H9 (cell line): ENCODE results near the gene GALNT10. TPM values are rescaled to one million over a fixed set of nuclear protein-coding genes. Genes with fewer than 3 reads are reported as not detected.

Source experiments
- DNase-seq: peaks from one replicate; pipeline ENCODE4 v3.0.0-alpha.2; 2017
- H2AFZ ChIP-seq: one replicate; pipeline ENCODE4 v1.6.1; 2013; ENCODE audit warnings: mild to moderate bottlenecking, low read length, control low read depth, moderate library complexity
- H2AK5ac ChIP-seq: 2 replicates; pipeline ENCODE4 v1.6.1; 2013; ENCODE audit warnings: low read length, control low read depth, mixed read lengths; ENCODE audit not compliant: insufficient read length
- H2BK120ac ChIP-seq: one replicate; pipeline ENCODE4 v1.6.1; 2013; ENCODE audit warnings: low read depth, mild to moderate bottlenecking, low read length, control low read depth, inconsistent platforms; ENCODE audit not compliant: poor library complexity, severe bottlenecking
- H2BK12ac ChIP-seq: 2 replicates; pipeline ENCODE4 v1.6.1; 2013; ENCODE audit warnings: low read length, control low read depth, mixed read lengths, low read depth; ENCODE audit not compliant: insufficient read length
- H2BK15ac ChIP-seq: 2 replicates; pipeline ENCODE4 v1.6.1; 2013; ENCODE audit warnings: low read depth, low read length, control low read depth
- H2BK20ac ChIP-seq: one replicate; pipeline ENCODE4 v1.6.1; 2013; ENCODE audit warnings: low read depth, mild to moderate bottlenecking, low read length, control low read depth, inconsistent platforms; ENCODE audit not compliant: poor library complexity, severe bottlenecking
- H2BK5ac ChIP-seq: 2 replicates; pipeline ENCODE4 v1.6.1; 2013; ENCODE audit warnings: low read length, control low read depth, mixed read lengths; ENCODE audit not compliant: insufficient read length
- H3K14ac ChIP-seq: 2 replicates; pipeline ENCODE4 v1.6.1; 2013; ENCODE audit warnings: low read length, control low read depth; ENCODE audit not compliant: insufficient read depth
- H3K18ac ChIP-seq: 2 replicates; pipeline ENCODE4 v1.6.1; 2013; ENCODE audit warnings: low read depth, mild to moderate bottlenecking, mixed read lengths, low read length, control low read depth; ENCODE audit not compliant: insufficient read length
- H3K23ac ChIP-seq: 2 replicates; pipeline ENCODE4 v1.6.1; 2013; ENCODE audit warnings: low read length, control low read depth, mixed read lengths, low read depth; ENCODE audit not compliant: insufficient read length
- H3K23me2 ChIP-seq: 2 replicates; pipeline ENCODE4 v1.6.1; 2013; ENCODE audit warnings: low read depth, mild to moderate bottlenecking, mixed read lengths, low read length, control low read depth; ENCODE audit not compliant: insufficient read length, poor library complexity, severe bottlenecking
- H3K27ac ChIP-seq: 2 replicates; pipeline ENCODE4 v1.5.1; 2013; ENCODE audit warnings: low read length, control low read depth, mixed read lengths, low read depth; ENCODE audit not compliant: insufficient read length
- H3K27me3 ChIP-seq: 2 replicates; pipeline ENCODE4 v1.6.1; 2013; ENCODE audit warnings: low read length, control low read depth, inconsistent platforms; ENCODE audit not compliant: insufficient read depth
- H3K4ac ChIP-seq: 2 replicates; pipeline ENCODE4 v1.6.1; 2013; ENCODE audit warnings: low read depth, mild to moderate bottlenecking, control low read depth, inconsistent platforms, low read length, moderate library complexity
- H3K4me1 ChIP-seq: 2 replicates; pipeline ENCODE4 v1.6.1; 2013; ENCODE audit warnings: low read length, control low read depth, inconsistent platforms; ENCODE audit not compliant: insufficient read depth
- H3K4me2 ChIP-seq: 2 replicates; pipeline ENCODE4 v1.6.1; 2013; ENCODE audit warnings: low read length, control low read depth, mixed read lengths; ENCODE audit not compliant: insufficient read length, insufficient read depth
- H3K56ac ChIP-seq: 2 replicates; pipeline ENCODE4 v1.6.1; 2013; ENCODE audit warnings: low read depth, mild to moderate bottlenecking, mixed read lengths, low read length, control low read depth; ENCODE audit not compliant: insufficient read length
- H3K79me1 ChIP-seq: 2 replicates; pipeline ENCODE4 v1.6.1; 2013; ENCODE audit warnings: low read depth, mild to moderate bottlenecking, moderate library complexity, low read length, control low read depth, inconsistent platforms; ENCODE audit not compliant: insufficient read depth, poor library complexity, severe bottlenecking
- H3K79me2 ChIP-seq: 2 replicates; pipeline ENCODE4 v1.6.1; 2013; ENCODE audit warnings: low read length, control low read depth, inconsistent platforms; ENCODE audit not compliant: insufficient read depth
- H3K9ac ChIP-seq: 2 replicates; pipeline ENCODE4 v1.6.1; 2013; ENCODE audit warnings: low read length, control low read depth, mixed read lengths; ENCODE audit not compliant: insufficient read length; ENCODE audit errors: extremely low read depth
- H3K9me3 ChIP-seq: one replicate; pipeline ENCODE4 v1.6.1; 2013; ENCODE audit warnings: low read depth, low read length, inconsistent platforms; ENCODE audit not compliant: control insufficient read depth
- H3T11ph ChIP-seq: one replicate; pipeline ENCODE4 v1.6.1; 2013; ENCODE audit warnings: mild to moderate bottlenecking, low read length, control low read depth, inconsistent platforms
- H4K20me1 ChIP-seq: one replicate; pipeline ENCODE4 v1.6.1; 2013; ENCODE audit not compliant: control insufficient read depth, insufficient read length, insufficient read depth
- H4K5ac ChIP-seq: 2 replicates; pipeline ENCODE4 v1.6.1; 2013; ENCODE audit warnings: low read depth, mild to moderate bottlenecking, mixed read lengths, low read length, control low read depth; ENCODE audit not compliant: insufficient read length
- H4K8ac ChIP-seq: replicated peaks from 2 replicates; pipeline ENCODE4 v1.6.1; 2013; ENCODE audit warnings: low read length, control low read depth, mixed read lengths, low read depth; ENCODE audit not compliant: insufficient read length
- H4K91ac ChIP-seq: 2 replicates; pipeline ENCODE4 v1.6.1; 2013; ENCODE audit warnings: low read depth, mild to moderate bottlenecking, moderate library complexity, mixed read lengths, low read length, control low read depth; ENCODE audit not compliant: insufficient read length
- H3K27ac Mint-ChIP-seq, 3 experiments: 2 replicates in 2 of 3; 3 replicates in 1 of 3; pipeline ENCODE4 v1.8.0; 2020 to 2021; ENCODE audit warnings: mixed read lengths in 3 of 3, mild to moderate bottlenecking in 1 of 3, moderate library complexity in 1 of 3
- H3K27me3 Mint-ChIP-seq: 2 replicates; pipeline ENCODE4 v1.8.0; 2021; ENCODE audit warnings: low read depth, mild to moderate bottlenecking, moderate library complexity, mixed read lengths
- H3K36me3 Mint-ChIP-seq, 3 experiments: 2 replicates in 2 of 3; 3 replicates in 1 of 3; pipeline ENCODE4 v1.8.0; 2020 to 2021; ENCODE audit warnings: low read depth in 3 of 3, mixed read lengths in 3 of 3; ENCODE audit not compliant: insufficient read depth in 1 of 3
- H3K4me1 Mint-ChIP-seq, 2 experiments: 2 replicates each; pipeline ENCODE4 v1.8.0; 2020; ENCODE audit warnings: mixed read lengths in 2 of 2
- H3K4me3 Mint-ChIP-seq, 2 experiments: 2 replicates in 1 of 2; 3 replicates in 1 of 2; pipeline ENCODE4 v1.8.0; 2020 to 2021; ENCODE audit warnings: mild to moderate bottlenecking in 2 of 2, mixed read lengths in 2 of 2, moderate library complexity in 1 of 2
- H3K9me3 Mint-ChIP-seq, 2 experiments: 2 replicates in 1 of 2; 3 replicates in 1 of 2; pipeline ENCODE4 v1.8.0; 2020; ENCODE audit warnings: mild to moderate bottlenecking in 2 of 2, mixed read lengths in 2 of 2, moderate library complexity in 1 of 2
- WGBS: extraction: QIAGEN DNeasy Blood & Tissue Kit; methylation state at CpG from one replicate; pipeline ENCODE4 v1.1.7; 2013; ENCODE audit warnings: missing lambda C conversion rate, low lambda C conversion rate, mixed read lengths; ENCODE audit not compliant: insufficient read length; ENCODE audit errors: extremely low coverage; 5-methylcytosine and 5-hydroxymethylcytosine counted together
- total RNA-seq: library from RNA; stranded (reverse); gene quantifications from 2 replicates; pipeline ENCODE4 v1.2.1, GENCODE V29; 2021
- TF ChIP-seq, protein P1 (sequence below): fragments of 200-600 bp; sonication (generic); conservative IDR thresholded peaks from 3 replicates; pipeline ENCODE4 v1.8.0; 2021; ENCODE audit warnings: antibody characterized with exemption, mild to moderate bottlenecking

Gene GALNT10
- total RNA-seq, 1 experiment from 2014 or later = 15.4 TPM

DNA sequence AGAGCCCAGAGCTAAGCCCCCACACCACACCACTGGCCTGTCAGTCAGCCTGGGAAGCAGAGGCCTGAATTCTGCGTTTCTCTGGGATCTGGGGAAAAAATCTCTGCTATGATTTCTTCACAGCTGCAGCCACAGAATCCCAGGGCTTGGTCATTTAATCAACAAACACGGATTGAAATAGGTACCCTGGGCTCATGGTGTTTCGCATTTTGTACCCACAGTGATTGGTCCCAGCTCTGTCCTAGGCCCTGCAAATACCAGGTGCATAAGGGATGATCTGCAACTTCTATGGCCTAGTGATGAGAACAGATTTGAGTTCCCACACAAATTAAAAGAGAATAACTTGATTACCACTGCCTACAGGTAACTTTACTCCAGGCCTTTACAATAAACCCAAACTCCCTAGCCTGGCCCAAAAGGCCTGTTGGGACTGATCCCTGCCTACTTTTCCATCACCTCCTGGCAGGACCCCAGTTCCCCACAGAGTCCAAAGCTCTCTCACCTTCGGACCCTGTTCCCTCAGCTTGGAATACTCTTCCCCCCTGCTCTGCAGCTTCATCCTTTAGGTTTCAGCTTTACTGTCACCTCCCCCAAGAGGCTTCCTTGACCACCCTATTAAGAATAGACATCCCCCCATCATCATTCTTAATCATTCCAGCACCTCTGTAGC lies 240.6 kb downstream of the GALNT10 start:
- Mint-ChIP-seq H3K27ac (peak overlapping the region in 1 of 3 experiments; percentile 21; a peak in 1 of 7 replicates), H3K4me1 (no peaks in the 10 kb centered on the region)

More for the DNA sequence above, 240.6 kb downstream of the GALNT10 start:
- no peaks in the 10 kb centered on the region for H3K79me1 ChIP-seq
- no peak overlapping the region for H4K91ac ChIP-seq
- H2AFZ ChIP-seq = no peak overlapping the region
- H3K56ac ChIP-seq = no peak overlapping the region
- no peak overlapping the region for H2AK5ac ChIP-seq
- no peaks in the 10 kb centered on the region for H3K79me2 ChIP-seq
- no peak overlapping the region for H2BK12ac ChIP-seq
- DNase-seq = no peak
- H3K4me1 ChIP-seq = no peaks in the 10 kb centered on the region
- WGBS = no CpG with 5 or more reads among the region's 4 CpGs
- H2BK120ac ChIP-seq = no peak overlapping the region
- H3K9me3 Mint-ChIP-seq = peaks cover 3 to 9% of the 10 kb centered on the region in 2 experiments; a peak in 4 of 5 replicates
- no peaks in the 10 kb centered on the region for H3K27me3 ChIP-seq
- no peaks in the 10 kb centered on the region for H4K20me1 ChIP-seq
- no peak overlapping the region for H2BK15ac ChIP-seq
- H3K9me3 ChIP-seq = no peaks in the 10 kb centered on the region
- H3K4me3 Mint-ChIP-seq = no peak overlapping the region
- H3K9ac ChIP-seq = no peak overlapping the region
- no peak overlapping the region for H3T11ph ChIP-seq
- TF ChIP-seq, protein P1, sequence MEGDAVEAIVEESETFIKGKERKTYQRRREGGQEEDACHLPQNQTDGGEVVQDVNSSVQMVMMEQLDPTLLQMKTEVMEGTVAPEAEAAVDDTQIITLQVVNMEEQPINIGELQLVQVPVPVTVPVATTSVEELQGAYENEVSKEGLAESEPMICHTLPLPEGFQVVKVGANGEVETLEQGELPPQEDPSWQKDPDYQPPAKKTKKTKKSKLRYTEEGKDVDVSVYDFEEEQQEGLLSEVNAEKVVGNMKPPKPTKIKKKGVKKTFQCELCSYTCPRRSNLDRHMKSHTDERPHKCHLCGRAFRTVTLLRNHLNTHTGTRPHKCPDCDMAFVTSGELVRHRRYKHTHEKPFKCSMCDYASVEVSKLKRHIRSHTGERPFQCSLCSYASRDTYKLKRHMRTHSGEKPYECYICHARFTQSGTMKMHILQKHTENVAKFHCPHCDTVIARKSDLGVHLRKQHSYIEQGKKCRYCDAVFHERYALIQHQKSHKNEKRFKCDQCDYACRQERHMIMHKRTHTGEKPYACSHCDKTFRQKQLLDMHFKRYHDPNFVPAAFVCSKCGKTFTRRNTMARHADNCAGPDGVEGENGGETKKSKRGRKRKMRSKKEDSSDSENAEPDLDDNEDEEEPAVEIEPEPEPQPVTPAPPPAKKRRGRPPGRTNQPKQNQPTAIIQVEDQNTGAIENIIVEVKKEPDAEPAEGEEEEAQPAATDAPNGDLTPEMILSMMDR = no peak
- H3K18ac ChIP-seq = no peak overlapping the region
- peaks cover 6 to 11% (median 10%) of the 10 kb centered on the region in 3 experiments for H3K36me3 Mint-ChIP-seq
- H3K14ac ChIP-seq = no peak overlapping the region
- H3K4me2 ChIP-seq = no peak overlapping the region
- H3K27ac ChIP-seq = no peak overlapping the region
- H3K27me3 Mint-ChIP-seq = no peaks in the 10 kb centered on the region; the same call in 1 of the 2 replicates
- no peak overlapping the region for H3K23ac ChIP-seq
- no peak overlapping the region for H4K8ac ChIP-seq
- no peak overlapping the region for H2BK5ac ChIP-seq
- no peak overlapping the region for H3K4ac ChIP-seq
- no peak overlapping the region for H4K5ac ChIP-seq
- H3K23me2 ChIP-seq = no peaks in the 10 kb centered on the region
- no peak overlapping the region for H2BK20ac ChIP-seq
